ENCODE measurements around the gene RPS5.

GRCh38 chr19:58352760-58353671 lies 34.1 kb upstream of the RPS5 start, which contains the start of gene A1BG:
- TF ChIP-seq CHD2 (IDR thresholded peaks at IDR 0.05; ENCODE audit: low read depth, low read length) (no peak), CTCF (IDR thresholded peaks at IDR 0.05 in 2 of 3, conservative IDR thresholded peaks at IDR 0.05 in 1 of 3; ENCODE audit: insufficient read depth in 2 of 3, low read depth in 1 of 3, low read length in 3 of 3) (no peak), EZH2 (IDR thresholded peaks at IDR 0.05; ENCODE audit: borderline replicate concordance, low read depth, low read length) (no peak), ZBTB40 (IDR thresholded peaks at IDR 0.05) (no peak), ZBTB40 (CRISPR knock-in tag; IDR thresholded peaks at IDR 0.05) (no peak), AFF1 (IDR thresholded peaks at IDR 0.05; ENCODE audit: low read depth in 1 of 2, partially characterized antibody in 2 of 2) (no peak), XRCC3 (IDR thresholded peaks at IDR 0.05) (no peak)
